HG02884 (cell line): ENCODE data around the gene KRT15.

Source experiments
- ATAC-seq: cut with Tn5 transposase; IDR thresholded peaks from one replicate; pipeline ENCODE4 v1.9.1; 2021; ENCODE audit warnings: mild to moderate bottlenecking, moderate library complexity; ENCODE audit not compliant: unreplicated experiment

KRT15 gene

GRCh38 chr17:41527063-41528023 lies 8.7 kb upstream of the KRT15 start:
- no peak for ATAC-seq

DNA sequence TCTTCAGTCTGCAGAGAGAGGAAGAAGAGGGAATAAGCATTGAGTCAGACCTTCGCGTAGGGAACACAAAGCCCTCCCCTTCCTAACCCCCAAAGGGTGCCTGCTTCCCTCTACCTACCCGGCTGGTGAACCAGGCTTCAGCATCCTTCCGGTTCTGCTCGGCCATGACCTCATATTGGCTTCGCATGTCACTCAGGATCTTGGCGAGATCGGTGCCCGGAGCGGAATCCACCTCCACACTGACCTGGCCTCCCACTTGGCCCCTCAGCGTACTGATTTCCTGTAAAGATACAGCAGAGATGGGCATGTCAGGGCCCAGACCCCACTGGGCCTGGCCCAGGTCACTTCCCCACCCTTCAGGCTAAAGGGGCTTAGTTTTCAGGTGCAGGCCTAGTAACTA lies 5.6 kb upstream of the KRT15 start:
- no peak for ATAC-seq

DNA sequence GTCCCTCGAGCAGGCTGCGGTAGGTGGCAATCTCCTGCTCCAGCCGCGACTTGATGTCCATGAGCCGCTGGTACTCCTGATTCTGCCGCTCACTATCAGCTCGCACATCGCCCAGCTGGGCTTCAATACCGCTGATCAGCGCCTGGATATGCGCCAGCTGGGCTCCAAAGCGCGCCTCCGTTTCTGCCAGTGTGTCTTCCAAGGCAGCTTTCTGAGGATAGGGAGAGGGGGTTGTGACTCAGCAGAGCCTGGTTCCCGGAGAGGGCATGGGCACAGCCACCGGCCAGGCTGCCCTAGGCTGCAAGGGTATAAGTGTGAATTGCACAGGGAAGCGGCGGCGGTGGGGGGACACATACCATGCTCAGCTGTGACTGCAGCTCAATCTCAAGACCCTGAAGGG lies 5.1 kb upstream of the KRT15 start:
- no peak for ATAC-seq

- ATAC-seq, result no peak
Measured at GRCh38 chr17:41523225-41523593, 4.5 kb upstream of the KRT15 start.

- no peak for ATAC-seq
Measured at GRCh38 chr17:41522301-41523224, 3.9 kb upstream of the KRT15 start.

- ATAC-seq, result no peak
Measured at GRCh38 chr17:41521574-41522261, 3.0 kb upstream of the KRT15 start.

DNA sequence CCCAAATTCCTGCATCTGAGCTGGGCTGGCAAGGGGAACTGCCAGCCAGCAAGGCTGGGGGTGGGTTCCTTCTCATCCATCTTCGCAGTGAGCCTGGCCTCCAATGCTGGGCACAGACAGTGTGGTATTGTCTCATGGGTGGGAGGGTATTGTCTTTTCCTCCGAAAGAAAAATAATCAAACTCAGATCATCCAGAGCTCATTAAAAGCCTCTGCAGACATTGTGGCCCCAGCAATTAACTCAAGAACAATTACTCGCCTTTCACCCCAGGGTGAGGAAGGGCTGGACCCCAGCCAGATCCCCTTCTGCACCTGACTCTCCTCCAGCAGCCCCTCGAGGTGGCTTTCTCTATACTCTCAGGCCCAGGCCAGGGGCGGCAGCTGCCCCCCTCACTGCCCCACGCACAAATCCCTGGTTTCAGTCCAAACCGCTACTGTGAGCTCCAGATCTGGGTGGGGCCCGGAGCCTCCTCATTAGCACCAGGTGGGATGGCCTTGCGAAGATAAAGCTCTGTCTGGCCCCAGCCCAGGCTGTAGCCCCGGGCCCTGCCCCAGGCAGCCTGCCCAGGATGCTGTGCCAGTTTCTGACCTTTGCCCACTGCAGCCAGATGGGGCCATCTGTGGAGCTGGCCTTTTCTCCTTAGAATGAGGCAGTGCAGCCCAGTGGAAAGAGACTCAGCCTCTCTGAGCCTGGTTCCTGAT lies 2.3 kb upstream of the KRT15 start:
- ATAC-seq, result no peak

DNA sequence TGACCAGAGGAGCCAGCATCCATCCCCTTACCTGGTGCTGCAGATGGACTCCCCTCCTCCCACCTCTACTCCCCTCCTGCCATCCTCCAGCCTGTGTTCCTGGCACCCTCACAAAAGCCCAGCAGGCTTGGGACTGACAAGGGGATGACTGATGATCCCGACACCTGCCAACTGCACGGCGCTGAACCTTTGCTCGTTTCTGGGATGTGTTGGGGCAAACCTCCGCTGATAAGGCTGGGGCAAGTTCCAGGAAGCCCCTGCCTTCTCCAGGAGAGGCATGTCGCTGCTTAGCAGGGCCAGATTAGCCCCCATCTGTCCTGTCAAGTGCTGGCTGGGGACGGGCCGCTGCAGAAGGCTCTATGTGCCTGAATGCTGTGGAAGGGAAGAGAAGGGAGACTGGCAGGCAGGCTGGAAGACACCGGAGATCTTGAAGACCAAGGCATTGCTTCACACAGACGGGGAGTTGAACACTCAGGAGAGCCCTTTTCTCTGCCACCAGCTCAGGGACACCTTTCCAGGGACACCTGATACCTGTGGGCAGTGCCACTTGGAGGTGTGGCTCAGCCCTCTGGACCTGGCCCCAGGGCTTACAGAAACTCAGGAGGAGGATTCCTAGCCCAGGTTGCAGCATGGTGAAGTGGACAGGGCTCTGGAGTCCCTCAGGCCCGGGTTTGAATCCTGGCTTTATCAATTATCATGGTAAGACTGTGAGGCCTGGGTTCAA lies 973 bp upstream of the KRT15 start:
- ATAC-seq, result no peak

- ATAC-seq, result no peak
Measured at GRCh38 chr17:41518031-41518430, 659 bp downstream of the KRT15 start.

DNA sequence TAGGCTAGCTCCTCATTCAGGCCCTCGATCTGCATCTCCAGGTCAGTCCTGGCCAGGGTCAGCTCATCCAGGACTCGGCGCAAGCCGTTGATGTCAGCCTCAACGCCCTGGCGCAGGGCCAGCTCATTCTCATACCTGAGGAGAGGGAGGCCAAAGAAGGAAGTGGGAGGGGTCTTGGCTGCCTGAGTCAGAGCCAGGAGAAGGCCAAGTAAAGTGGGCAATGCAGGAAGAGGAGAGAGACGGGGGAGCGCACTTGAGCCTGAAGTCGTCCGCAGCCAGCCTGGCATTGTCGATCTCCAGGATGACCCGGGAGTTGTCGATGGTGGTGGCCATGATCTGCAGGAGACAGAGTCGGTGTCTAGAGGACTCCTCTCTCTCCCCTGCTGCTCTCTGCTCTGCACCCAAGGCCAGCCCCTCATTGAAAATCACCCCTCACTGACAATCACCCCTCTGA lies 1.8 kb downstream of the KRT15 start:
- no peak for ATAC-seq

DNA sequence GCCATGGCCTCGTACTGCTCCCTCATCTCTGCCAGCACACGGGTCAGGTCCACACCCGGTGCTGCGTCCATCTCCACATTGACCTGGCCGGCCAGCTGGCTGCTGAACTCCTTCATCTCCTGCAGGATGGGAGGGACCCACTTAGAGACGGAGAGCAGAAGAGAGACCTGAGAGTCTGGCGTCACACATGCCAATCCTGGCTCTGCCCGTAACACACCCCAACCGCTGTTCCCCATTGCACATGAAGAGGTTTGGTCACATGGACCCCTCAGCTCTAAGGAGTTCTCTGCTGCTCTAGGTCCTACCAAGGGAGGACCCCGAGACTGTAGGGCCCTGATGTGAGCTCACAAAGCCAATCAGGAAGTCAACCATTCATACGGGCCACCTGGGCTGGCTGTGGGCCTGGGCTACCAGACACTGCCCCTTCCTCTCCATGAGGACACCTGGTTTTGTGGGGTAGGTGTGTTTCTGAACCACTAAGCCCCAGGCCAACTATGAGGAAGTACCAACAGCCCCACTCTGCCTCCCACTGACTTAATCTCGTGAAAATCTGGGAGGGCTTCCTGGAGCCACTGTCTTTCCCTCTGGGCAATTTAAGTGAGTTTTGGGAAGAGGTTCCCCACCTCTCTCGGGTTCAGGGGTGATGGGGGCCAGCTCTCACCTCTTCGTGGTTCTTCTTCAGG lies 2.4 kb downstream of the KRT15 start:
- ATAC-seq, result no peak

- no peak for ATAC-seq
Measured at GRCh38 chr17:41513168-41513547, 5.5 kb downstream of the KRT15 start.

GRCh38 chr17:41512546-41513167 lies 6.0 kb downstream of the KRT15 start:
- ATAC-seq, result no peak

DNA sequence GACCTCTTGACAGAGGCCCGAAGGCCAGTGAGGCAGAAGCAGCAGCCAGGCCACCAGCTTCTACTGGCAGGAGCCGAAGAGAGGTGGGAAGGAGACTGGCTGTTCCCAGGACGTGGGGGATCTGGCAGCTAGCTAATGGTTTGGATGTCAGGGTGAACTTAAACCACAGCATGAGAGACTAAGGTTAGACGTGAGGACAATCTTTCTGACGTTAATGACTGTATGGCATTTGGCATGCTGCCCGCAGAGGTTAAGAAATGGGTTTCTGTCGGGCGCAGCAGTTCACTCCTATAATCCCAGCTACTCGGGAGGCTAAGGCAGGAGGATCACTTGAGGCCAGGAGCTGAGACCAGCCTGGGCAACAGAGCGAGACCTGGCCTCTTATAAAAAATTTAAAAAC lies 7.0 kb downstream of the KRT15 start:
- no peak for ATAC-seq

- no peak for ATAC-seq
Measured at GRCh38 chr17:41511116-41511515, 7.6 kb downstream of the KRT15 start.

DNA sequence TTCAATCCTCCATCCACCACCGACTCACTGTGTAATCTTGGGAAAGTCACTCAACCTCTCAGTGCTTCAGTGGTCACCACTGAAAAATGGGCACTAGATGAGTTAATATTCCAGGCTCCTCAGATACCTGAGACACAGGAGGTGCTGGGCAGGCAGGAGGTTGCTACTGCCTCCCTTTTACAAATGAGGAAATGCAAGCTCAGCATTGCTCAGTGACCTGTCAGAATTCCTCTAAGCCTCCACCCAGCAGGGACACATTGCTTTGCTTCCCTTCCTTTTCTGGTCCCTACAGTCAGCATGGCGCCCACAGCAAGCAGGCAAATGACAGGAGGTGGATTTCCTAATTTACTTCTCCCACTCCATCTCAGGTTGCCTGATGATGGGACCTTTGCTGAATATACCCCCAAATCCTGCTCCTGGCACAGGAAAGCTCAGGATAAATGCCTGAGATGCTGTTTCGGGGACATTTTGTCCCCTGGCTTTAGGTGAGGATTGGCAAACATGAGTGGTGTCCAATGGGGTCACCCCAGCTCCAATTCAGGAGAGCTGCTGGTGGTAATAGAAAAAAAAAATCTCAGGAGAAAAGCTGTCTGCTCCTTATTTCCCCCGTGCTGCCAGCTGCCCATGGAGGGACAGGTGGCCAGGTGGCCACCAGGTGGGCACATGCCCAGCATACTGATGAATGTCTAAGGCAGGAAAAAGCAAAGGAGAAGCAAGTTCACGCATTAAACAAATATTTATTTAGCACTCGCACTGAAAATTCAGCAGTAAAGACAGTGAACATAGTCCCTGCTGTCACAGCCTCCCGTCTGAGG lies 8.2 kb downstream of the KRT15 start:
- ATAC-seq, result no peak

DNA sequence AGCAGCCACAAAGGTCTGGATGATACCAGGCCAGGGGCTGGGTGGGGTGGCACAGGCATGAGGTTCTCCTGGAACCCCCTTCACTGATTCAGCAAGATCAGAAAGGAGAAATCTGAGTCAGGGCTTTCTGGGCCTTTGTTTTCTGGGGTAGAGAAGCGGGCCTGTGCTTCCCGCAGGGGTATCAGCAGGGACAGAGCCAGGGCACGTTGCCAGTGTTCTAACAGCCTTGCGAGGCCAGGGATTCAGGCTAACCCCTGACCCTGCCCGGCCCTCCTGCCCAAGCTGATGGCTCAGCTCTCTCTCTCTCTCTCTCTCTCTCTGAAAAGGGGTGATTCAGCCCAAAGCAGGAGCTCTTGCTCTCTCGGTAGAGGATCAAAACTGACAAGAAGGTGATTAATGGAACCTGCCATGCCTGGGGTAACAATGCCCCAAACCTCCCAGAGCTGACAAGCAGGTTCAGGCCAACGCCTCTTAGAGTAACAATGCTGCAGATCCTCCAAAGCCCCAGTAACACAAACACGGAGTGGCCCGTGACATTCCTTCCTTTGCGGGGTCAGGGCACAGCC lies 11.3 kb downstream of the KRT15 start:
- ATAC-seq, result no peak
